GM12874 (cell line): ENCODE data around the gene CNN1.
A peak's percentile ranks its signal among the peaks of the same experiment; 100 is the strongest.

Experiments
- CTCF ChIP-seq: IDR thresholded peaks from 2 replicates; pipeline ENCODE4 v1.5.1; 2011; ENCODE audit warnings: low read depth, mild to moderate bottlenecking, control low read depth, low read length, moderate library complexity; ENCODE audit not compliant: insufficient read depth

CNN1 gene

GRCh38 chr19:11560404-11561051 is 21.9 kb downstream of the CNN1 start:
- peak; percentile 58 for TF ChIP-seq CTCF

GRCh38 chr19:11563532-11563931 is 24.9 kb downstream of the CNN1 start:
- TF ChIP-seq CTCF = no peak

GRCh38 chr19:11566164-11566563 is 27.5 kb downstream of the CNN1 start:
- no peak for TF ChIP-seq CTCF

- TF ChIP-seq CTCF = no peak
These were observed 31.4 kb downstream of the CNN1 start for GRCh38 chr19:11570039-11570462.

- TF ChIP-seq CTCF = 0 out of 2 replicates have a peak, but pooled peaks have one; percentile 5
These were observed 36.0 kb downstream of the CNN1 start for GRCh38 chr19:11574689-11575088.

GRCh38 chr19:11576227-11576626 is 37.6 kb downstream of the CNN1 start:
- TF ChIP-seq CTCF = no peak

- no peak for TF ChIP-seq CTCF
These were observed 39.0 kb downstream of the CNN1 start, which contains the start of gene ACP5 for GRCh38 chr19:11577451-11578257. ACP5 (minus strand) TSS chr19:11577645; CDS start chr19:11577317, 328 bp downstream.
